Measurements from ENCODE around the gene LIME1.

DNA sequence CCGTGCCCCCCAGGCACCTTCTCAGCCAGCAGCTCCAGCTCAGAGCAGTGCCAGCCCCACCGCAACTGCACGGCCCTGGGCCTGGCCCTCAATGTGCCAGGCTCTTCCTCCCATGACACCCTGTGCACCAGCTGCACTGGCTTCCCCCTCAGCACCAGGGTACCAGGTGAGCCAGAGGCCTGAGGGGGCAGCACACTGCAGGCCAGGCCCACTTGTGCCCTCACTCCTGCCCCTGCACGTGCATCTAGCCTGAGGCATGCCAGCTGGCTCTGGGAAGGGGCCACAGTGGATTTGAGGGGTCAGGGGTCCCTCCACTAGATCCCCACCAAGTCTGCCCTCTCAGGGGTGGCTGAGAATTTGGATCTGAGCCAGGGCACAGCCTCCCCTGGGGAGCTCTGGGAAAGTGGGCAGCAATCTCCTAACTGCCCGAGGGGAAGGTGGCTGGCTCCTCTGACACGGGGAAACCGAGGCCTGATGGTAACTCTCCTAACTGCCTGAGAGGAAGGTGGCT, 39.1 kb upstream of the LIME1 start:
- no peak for TF ChIP-seq EZH2 (IDR thresholded peaks at IDR 0.05)
- TF ChIP-seq, protein P1, sequence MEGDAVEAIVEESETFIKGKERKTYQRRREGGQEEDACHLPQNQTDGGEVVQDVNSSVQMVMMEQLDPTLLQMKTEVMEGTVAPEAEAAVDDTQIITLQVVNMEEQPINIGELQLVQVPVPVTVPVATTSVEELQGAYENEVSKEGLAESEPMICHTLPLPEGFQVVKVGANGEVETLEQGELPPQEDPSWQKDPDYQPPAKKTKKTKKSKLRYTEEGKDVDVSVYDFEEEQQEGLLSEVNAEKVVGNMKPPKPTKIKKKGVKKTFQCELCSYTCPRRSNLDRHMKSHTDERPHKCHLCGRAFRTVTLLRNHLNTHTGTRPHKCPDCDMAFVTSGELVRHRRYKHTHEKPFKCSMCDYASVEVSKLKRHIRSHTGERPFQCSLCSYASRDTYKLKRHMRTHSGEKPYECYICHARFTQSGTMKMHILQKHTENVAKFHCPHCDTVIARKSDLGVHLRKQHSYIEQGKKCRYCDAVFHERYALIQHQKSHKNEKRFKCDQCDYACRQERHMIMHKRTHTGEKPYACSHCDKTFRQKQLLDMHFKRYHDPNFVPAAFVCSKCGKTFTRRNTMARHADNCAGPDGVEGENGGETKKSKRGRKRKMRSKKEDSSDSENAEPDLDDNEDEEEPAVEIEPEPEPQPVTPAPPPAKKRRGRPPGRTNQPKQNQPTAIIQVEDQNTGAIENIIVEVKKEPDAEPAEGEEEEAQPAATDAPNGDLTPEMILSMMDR (IDR thresholded peaks at IDR 0.05): no peak
